Astrocyte (in vitro differentiated cells and primary cell): ENCODE data around the gene PHAX. TPM values are rescaled to one million over a fixed set of nuclear protein-coding genes. Genes with fewer than 3 reads are reported as not detected.

ENCODE experiments used
- DNase-seq: peaks from one replicate; pipeline ENCODE4 v3.0.0-alpha.2; 2010; ENCODE audit warnings: low read depth
- FAIRE-seq: peaks from 2 replicates; lab custom pipeline; 2011; peaks lifted over from hg19 to GRCh38; lab: Jason Lieb, UNC
- H2AFZ ChIP-seq: 2 replicates; pipeline ENCODE4 v1.6.0; 2012; ENCODE audit warnings: low read depth, low read length, inconsistent platforms
- H3K27ac ChIP-seq: 2 replicates; pipeline ENCODE4 v1.5.1; 2011; ENCODE audit warnings: low read depth, low read length, inconsistent platforms
- H3K27me3 ChIP-seq: 2 replicates; pipeline ENCODE4 v1.6.0; 2011; ENCODE audit warnings: low read length, inconsistent platforms; ENCODE audit not compliant: insufficient read depth
- H3K36me3 ChIP-seq: 2 replicates; pipeline ENCODE4 v1.5.1; 2011; ENCODE audit warnings: low read length, inconsistent platforms; ENCODE audit not compliant: insufficient read depth
- H3K4me1 ChIP-seq: 2 replicates; pipeline ENCODE4 v1.5.1; 2011; ENCODE audit warnings: low read length, inconsistent platforms; ENCODE audit not compliant: insufficient read depth
- H3K4me2 ChIP-seq: 2 replicates; pipeline ENCODE4 v1.6.0; 2012; ENCODE audit warnings: low read length, inconsistent platforms
- H3K4me3 ChIP-seq: 2 replicates; pipeline ENCODE4 v1.5.1; 2011; ENCODE audit warnings: low read depth, mild to moderate bottlenecking, low read length, inconsistent platforms; ENCODE audit not compliant: insufficient read depth
- H3K79me2 ChIP-seq: 2 replicates; pipeline ENCODE4 v1.6.0; 2012; ENCODE audit warnings: mild to moderate bottlenecking, low read length, inconsistent platforms; ENCODE audit not compliant: insufficient read depth
- H3K9ac ChIP-seq: 2 replicates; pipeline ENCODE4 v1.6.0; 2012; ENCODE audit warnings: mild to moderate bottlenecking, low read length, inconsistent platforms
- H3K9me3 ChIP-seq: 2 replicates; pipeline ENCODE4 v1.5.1; 2012; ENCODE audit warnings: low read depth, mild to moderate bottlenecking, low read length, inconsistent platforms; ENCODE audit not compliant: insufficient read depth
- H4K20me1 ChIP-seq: 2 replicates; pipeline ENCODE4 v1.6.0; 2012; ENCODE audit warnings: low read length, inconsistent platforms; ENCODE audit not compliant: insufficient read depth
- H3K27ac Mint-ChIP-seq: one replicate; pipeline ENCODE4 v1.8.0; 2021; ENCODE audit warnings: mild to moderate bottlenecking, mixed read lengths; ENCODE audit not compliant: unreplicated experiment
- H3K27me3 Mint-ChIP-seq: one replicate; pipeline ENCODE4 v1.8.0; 2021; ENCODE audit warnings: low read depth, mixed read lengths; ENCODE audit not compliant: unreplicated experiment
- H3K36me3 Mint-ChIP-seq: one replicate; pipeline ENCODE4 v1.8.0; 2021; ENCODE audit warnings: low read depth, mixed read lengths; ENCODE audit not compliant: unreplicated experiment
- H3K4me1 Mint-ChIP-seq: one replicate; pipeline ENCODE4 v1.8.0; 2021; ENCODE audit warnings: low read depth, mixed read lengths; ENCODE audit not compliant: unreplicated experiment
- H3K4me3 Mint-ChIP-seq: one replicate; pipeline ENCODE4 v1.8.0; 2021; ENCODE audit warnings: mild to moderate bottlenecking, moderate library complexity, mixed read lengths; ENCODE audit not compliant: unreplicated experiment
- H3K9me3 Mint-ChIP-seq: one replicate; pipeline ENCODE4 v1.8.0; 2021; ENCODE audit warnings: mild to moderate bottlenecking, mixed read lengths; ENCODE audit not compliant: unreplicated experiment
- EZH2 ChIP-seq: IDR thresholded peaks from 2 replicates; pipeline ENCODE4 v1.6.1; 2012; ENCODE audit warnings: mild to moderate bottlenecking, low read length, inconsistent platforms; ENCODE audit not compliant: insufficient read depth
- total RNA-seq: library from RNA; stranded (reverse); gene quantifications from 2 replicates; pipeline ENCODE4 v1.2.1, GENCODE V29; 2021
- TF ChIP-seq, protein P1 (sequence below): IDR thresholded peaks from 2 replicates; pipeline ENCODE4 v1.5.1; 2011; ENCODE audit warnings: low read depth, mild to moderate bottlenecking, inconsistent platforms, low read length, moderate library complexity; ENCODE audit not compliant: insufficient read depth

Gene PHAX
- total RNA-seq, 1 donor from 2014 or later, result 58.1 TPM

DNA sequence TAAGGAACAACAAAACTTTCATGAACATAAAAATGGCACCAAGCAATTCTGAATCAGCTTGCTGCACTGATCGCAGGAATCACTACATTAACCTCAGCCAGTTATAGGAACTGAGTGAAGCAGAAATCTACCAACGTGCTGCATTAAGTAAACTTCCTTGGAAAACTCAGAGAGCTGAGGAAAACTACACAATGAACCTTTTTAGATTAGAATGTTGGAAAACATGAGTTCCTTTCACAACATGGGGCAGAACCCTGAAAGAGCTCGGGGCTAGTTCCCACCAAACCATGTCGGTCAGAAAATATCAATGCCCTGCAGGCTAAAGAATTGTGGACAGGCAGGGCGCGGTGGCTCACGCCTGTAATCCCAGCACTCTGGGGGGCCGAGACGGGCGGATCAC, 25.1 kb upstream of the PHAX start:
- H3K36me3 ChIP-seq, result peaks cover 19% of the 10 kb centered on the region
- TF ChIP-seq, protein P1, sequence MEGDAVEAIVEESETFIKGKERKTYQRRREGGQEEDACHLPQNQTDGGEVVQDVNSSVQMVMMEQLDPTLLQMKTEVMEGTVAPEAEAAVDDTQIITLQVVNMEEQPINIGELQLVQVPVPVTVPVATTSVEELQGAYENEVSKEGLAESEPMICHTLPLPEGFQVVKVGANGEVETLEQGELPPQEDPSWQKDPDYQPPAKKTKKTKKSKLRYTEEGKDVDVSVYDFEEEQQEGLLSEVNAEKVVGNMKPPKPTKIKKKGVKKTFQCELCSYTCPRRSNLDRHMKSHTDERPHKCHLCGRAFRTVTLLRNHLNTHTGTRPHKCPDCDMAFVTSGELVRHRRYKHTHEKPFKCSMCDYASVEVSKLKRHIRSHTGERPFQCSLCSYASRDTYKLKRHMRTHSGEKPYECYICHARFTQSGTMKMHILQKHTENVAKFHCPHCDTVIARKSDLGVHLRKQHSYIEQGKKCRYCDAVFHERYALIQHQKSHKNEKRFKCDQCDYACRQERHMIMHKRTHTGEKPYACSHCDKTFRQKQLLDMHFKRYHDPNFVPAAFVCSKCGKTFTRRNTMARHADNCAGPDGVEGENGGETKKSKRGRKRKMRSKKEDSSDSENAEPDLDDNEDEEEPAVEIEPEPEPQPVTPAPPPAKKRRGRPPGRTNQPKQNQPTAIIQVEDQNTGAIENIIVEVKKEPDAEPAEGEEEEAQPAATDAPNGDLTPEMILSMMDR, result no peak
- TF ChIP-seq EZH2, result no peak
- no peaks in the 10 kb centered on the region for H3K4me1 Mint-ChIP-seq

DNA sequence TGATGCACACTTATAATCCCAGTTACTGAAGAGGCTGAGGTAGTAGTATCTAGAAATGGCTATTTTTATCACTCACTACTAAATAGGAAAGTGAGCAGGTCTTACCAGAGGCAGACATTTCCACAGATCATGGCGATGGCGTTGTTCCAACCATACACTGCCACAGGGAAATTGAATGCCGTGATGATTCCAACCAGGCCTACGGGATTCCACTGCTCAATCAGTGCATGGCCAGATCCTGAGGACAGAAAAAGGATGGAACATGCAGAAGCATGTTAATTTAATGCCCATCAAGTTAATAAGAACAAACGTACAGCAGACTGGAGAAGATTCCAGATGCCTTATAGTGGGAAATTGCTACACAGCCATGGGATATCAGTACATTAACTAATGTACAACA, 23.8 kb upstream of the PHAX start:
- no peaks in the 10 kb centered on the region for H3K4me1 ChIP-seq
- no peaks in the 10 kb centered on the region for H4K20me1 ChIP-seq
- peaks cover 20% of the 10 kb centered on the region for H3K36me3 ChIP-seq
- no peak for TF ChIP-seq EZH2
- TF ChIP-seq, protein P1, result no peak
- H3K27ac ChIP-seq, result no peak overlapping the region
- Mint-ChIP-seq H3K27ac (no peak overlapping the region), H3K27me3 (no peaks in the 10 kb centered on the region), H3K4me3 (no peak overlapping the region), H3K4me1 (no peaks in the 10 kb centered on the region), H3K9me3 (no peaks in the 10 kb centered on the region), H3K36me3 (peaks cover 4% of the 10 kb centered on the region)
- no peak overlapping the region for H3K4me3 ChIP-seq
- H2AFZ ChIP-seq, result no peak overlapping the region
- no peak for DNase-seq
- no peak for FAIRE-seq
- no peak overlapping the region for H3K9ac ChIP-seq
- no peaks in the 10 kb centered on the region for H3K27me3 ChIP-seq
- H3K79me2 ChIP-seq, result no peaks in the 10 kb centered on the region
- no peak overlapping the region for H3K4me2 ChIP-seq
- no peaks in the 10 kb centered on the region for H3K9me3 ChIP-seq

More for the DNA sequence above, 25.1 kb upstream of the PHAX start:
- H3K27me3 Mint-ChIP-seq, result no peaks in the 10 kb centered on the region
- FAIRE-seq (no peak), DNase-seq (no peak)
- H2AFZ ChIP-seq, result no peak overlapping the region
- no peaks in the 10 kb centered on the region for H3K4me1 ChIP-seq
- H3K27ac ChIP-seq, result no peak overlapping the region
- H3K79me2 ChIP-seq, result no peaks in the 10 kb centered on the region
- H3K4me3 Mint-ChIP-seq, result no peak overlapping the region
- no peak overlapping the region for H3K27ac Mint-ChIP-seq
- peaks cover 4% of the 10 kb centered on the region for H3K36me3 Mint-ChIP-seq
- H3K9me3 ChIP-seq, result no peaks in the 10 kb centered on the region
- no peaks in the 10 kb centered on the region for H3K9me3 Mint-ChIP-seq
- no peak overlapping the region for H3K4me2 ChIP-seq
- H3K9ac ChIP-seq, result no peak overlapping the region
- no peaks in the 10 kb centered on the region for H3K27me3 ChIP-seq
- H4K20me1 ChIP-seq, result no peaks in the 10 kb centered on the region
- no peak overlapping the region for H3K4me3 ChIP-seq

DNA sequence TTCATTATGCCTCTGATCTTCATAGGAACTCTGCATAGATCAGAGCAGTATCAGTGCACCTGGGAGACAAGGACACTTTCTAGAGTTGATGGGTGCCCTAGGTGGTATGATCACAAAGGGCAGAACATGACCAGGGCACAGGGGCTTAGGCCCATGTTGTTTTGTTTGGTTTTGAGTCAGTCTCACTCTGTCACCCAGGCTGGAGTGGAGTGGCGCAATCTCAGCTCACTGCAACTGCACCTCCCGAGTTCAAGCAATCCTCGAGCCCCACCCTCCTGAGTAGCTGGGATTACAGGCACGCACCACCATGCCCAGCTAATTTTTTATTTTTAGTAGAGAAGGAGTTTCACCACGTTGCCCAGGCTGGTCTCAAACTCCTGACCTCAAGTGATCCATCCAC, 23.3 kb upstream of the PHAX start:
- no peak overlapping the region for H2AFZ ChIP-seq
- H3K36me3 ChIP-seq, result peaks cover 20% of the 10 kb centered on the region
- no peaks in the 10 kb centered on the region for H3K4me1 ChIP-seq
- no peak overlapping the region for H3K4me3 ChIP-seq
- no peaks in the 10 kb centered on the region for H3K79me2 ChIP-seq
- no peaks in the 10 kb centered on the region for H3K27me3 ChIP-seq
- no peak overlapping the region for H3K9ac ChIP-seq
- H4K20me1 ChIP-seq, result no peaks in the 10 kb centered on the region
- H3K27ac ChIP-seq, result no peak overlapping the region
- peaks cover 4% of the 10 kb centered on the region for H3K36me3 Mint-ChIP-seq
- H3K4me3 Mint-ChIP-seq, result no peak overlapping the region
- no peaks in the 10 kb centered on the region for H3K9me3 Mint-ChIP-seq
- DNase-seq (no peak), FAIRE-seq (no peak)
- H3K9me3 ChIP-seq, result no peaks in the 10 kb centered on the region
- TF ChIP-seq EZH2, result no peak
- TF ChIP-seq, protein P1, result no peak
- H3K27ac Mint-ChIP-seq, result no peak overlapping the region
- no peak overlapping the region for H3K4me2 ChIP-seq
- no peaks in the 10 kb centered on the region for H3K27me3 Mint-ChIP-seq
- no peaks in the 10 kb centered on the region for H3K4me1 Mint-ChIP-seq
